Loucy (cell line): ENCODE measurements around the gene CECR2.

Experiments
- EZH2phosphoT487 ChIP-seq: fragments of 200-600 bp; IDR thresholded peaks from 2 replicates; pipeline ENCODE4 v1.6.1; 2018; ENCODE audit warnings: antibody characterized with exemption, mild to moderate bottlenecking, moderate library complexity, borderline replicate concordance
- TF ChIP-seq, protein P1 (sequence below): fragments of 200-600 bp; sonication (generic); conservative IDR thresholded peaks from 2 replicates; pipeline ENCODE4 v1.5.1; 2014; ENCODE audit warnings: mild to moderate bottlenecking, antibody characterized with exemption, low read length

DNA sequence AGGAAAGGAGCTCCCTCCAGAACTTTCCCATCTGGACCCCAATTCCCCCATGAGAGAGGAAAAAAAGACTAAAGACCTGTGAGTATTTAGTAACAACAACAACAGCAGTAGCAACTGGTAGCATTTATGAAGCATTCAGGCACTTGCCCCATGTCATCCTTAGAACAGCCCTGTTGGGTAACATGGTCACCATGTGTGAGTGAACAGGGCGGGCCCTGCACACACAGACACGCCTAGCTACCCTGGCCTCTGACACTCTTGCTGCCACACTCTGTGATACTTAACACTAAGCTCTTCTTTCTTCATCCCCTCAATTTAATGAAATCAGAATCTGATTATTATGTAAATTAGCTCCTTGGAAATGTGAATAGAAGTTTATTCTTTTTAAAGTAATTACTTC, 167.9 kb downstream of the CECR2 start:
- TF ChIP-seq, protein P1, sequence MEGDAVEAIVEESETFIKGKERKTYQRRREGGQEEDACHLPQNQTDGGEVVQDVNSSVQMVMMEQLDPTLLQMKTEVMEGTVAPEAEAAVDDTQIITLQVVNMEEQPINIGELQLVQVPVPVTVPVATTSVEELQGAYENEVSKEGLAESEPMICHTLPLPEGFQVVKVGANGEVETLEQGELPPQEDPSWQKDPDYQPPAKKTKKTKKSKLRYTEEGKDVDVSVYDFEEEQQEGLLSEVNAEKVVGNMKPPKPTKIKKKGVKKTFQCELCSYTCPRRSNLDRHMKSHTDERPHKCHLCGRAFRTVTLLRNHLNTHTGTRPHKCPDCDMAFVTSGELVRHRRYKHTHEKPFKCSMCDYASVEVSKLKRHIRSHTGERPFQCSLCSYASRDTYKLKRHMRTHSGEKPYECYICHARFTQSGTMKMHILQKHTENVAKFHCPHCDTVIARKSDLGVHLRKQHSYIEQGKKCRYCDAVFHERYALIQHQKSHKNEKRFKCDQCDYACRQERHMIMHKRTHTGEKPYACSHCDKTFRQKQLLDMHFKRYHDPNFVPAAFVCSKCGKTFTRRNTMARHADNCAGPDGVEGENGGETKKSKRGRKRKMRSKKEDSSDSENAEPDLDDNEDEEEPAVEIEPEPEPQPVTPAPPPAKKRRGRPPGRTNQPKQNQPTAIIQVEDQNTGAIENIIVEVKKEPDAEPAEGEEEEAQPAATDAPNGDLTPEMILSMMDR, result no peak
- no peak for TF ChIP-seq EZH2phosphoT487
